NCI-H2107 (cell line): ENCODE measurements around the gene MSMB.

Experiments used
- DNase-seq: peaks from one replicate; lab custom pipeline; 2025; lab: John Stamatoyannopoulos, UW

The MSMB gene

DNA sequence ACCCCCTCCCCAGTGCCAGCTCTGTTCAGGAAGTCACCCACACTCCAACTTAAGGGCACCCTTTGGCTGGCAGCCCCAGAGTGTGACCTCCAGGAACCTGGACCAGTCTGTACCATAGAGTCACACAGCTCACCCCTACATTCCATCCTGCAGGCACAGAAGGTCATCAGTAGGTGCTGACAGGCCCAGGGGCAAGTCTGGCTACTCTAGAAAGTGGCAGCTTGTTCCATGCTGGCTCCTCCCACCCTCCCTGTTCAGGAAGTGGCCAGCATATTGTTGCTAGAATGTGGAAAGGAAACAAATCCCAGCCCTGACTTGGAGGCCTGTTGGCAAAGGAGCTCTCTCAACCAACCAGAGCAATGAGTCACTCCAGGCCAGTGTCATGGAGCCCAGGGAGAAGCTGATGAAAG lies 12.5 kb downstream of the MSMB start:
- no peak for DNase-seq

DNA sequence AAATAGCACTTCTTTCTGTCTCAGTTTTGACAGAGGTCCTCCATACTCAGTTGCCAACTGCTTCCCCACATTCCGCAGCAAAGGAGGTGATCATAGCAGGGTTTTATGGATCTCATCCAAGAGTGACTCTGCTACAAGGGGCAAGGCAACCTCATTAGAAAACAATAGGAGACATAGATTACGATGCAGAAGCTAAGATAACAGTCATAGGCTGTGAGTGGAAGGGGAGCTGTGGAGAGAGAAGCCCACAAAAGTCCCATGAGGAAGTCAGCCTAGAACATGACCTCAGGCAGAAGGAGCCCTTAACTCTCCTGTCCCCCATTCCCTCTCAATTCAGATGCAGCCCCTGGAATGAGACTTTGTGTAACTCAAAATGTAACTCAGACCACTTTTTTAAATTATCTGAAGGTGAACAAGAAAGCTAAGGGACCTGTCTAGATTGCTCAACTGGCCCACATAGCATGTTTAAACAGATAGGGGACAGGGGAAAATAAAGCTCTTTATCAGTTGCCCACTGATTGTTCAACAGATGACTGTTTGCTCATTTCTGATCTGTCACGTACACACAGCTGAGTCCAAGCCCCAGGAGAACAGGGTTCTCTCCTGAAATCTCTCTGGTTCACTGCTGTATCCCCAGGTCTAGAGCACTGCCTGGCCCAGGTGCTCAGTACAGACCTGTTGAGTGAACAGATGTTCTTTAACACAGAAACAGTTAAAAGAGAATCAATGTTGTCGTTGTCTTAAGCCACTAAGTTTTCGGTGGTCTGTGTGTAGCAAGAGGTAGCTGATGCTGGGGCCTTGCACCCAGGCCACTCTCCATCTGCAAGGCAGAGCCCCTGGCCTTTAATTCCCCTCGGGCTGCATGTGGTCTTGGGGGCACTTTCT lies 14.2 kb downstream of the MSMB start:
- DNase-seq, result no peak

DNA sequence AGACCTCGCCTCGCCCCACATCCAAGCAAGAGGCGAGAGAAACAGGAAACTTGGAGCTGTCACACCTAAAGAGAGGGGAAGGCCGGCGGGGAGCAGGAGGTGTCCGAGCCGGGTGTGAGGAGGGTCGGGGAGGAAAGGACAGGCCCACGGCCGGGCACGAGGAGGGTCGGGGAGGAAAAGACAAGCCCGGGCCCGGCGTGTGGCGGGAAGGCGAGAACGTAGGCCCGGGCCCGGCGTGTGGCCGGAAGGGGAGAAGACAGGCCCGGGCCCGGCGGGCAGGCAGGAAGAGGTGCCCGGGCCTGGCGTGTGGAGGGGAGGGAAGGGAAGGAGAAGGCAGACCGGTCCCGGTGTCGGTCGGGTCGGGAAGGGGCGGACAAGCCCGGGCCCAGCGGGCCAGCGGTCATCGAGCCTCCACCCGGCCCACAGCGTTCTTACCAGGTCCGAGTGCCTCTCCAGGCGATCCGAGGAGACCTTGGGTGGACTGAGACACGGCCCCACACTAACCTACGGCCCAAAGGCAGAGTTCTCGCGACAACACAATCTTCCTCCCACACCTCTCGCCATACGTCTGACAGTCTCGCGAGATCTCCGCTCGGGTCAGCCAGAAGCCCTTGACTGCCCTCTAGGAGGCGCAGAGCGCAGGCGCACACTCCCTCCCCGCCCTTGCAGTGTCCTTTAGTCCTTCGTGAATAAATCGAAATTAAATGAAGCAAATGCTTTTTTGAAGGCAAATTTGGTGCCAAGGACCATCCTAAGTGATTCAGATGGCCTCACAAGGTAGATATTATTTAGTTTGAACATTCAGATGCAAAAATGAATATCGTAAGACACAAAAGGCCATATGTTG lies 15.8 kb downstream of the MSMB start, which contains the start of gene NCOA4:
Gene NCOA4 (minus strand): TSS at position 533 of the 847 bp plus-strand sequence. CDS start 13,943 bp downstream, outside the sequence.
- DNase-seq, result peak; percentile 61

GRCh38 chr10:46029461-46030030 lies 16.5 kb downstream of the MSMB start:
- no peak for DNase-seq

GRCh38 chr10:46028584-46029460 lies 17.2 kb downstream of the MSMB start:
- no peak for DNase-seq

DNA sequence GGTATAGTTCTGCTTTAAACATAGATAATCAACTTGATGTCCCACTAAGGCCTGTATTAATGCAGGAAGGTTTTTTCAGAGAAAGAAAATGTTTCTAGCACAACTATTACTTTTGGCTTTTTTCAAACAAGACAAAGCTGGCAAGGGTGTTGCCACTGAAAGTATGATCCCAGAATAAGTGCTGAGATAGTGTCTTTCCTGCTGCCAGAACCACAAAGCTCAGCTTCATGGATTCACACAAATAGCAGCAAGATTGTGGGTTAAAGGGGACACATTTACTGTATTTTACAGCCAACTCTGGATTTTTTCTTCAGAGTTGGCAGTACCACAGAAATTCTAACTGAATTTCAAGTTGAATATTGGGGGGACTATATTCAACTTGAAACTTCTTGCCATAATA lies 20.0 kb downstream of the MSMB start:
- no peak for DNase-seq

DNA sequence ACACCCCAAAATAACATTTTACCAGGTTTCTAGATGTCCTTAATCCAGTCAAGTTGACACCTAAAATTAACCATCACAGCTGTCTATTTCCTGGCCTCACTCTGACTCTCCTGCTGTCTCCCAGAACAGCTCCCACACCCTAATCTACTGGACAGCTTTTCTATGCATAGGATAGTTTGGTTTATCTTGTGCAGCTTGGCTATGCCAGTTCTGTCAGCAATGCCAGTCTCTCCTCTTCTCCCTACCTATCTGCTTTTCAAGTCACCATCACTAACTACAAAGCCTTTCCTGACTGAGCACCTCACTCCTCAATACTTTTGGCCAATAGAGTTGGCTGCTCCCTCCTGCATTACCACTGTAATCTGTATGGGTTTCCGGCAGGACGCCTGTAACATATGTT lies 20.7 kb downstream of the MSMB start:
- DNase-seq, result no peak

DNA sequence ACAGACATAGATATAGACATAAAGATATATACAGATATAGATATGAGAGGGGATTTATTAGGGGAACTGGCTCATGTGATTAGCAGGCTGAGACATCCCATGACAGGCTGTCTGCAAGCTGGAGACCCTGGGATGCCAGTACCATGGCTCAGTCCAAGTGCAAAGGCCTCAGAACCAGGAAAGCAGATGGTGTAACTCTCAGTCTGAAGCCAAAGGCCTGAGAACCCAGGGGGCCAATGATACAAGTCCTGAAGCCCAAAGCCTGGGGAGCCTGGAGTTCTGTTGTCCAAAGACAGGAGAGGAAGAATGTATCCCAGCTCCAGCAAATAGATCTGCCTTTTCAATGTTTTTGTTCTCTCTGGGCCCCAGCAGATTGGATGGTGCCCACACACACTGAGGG lies 21.1 kb downstream of the MSMB start:
- DNase-seq, result no peak

DNA sequence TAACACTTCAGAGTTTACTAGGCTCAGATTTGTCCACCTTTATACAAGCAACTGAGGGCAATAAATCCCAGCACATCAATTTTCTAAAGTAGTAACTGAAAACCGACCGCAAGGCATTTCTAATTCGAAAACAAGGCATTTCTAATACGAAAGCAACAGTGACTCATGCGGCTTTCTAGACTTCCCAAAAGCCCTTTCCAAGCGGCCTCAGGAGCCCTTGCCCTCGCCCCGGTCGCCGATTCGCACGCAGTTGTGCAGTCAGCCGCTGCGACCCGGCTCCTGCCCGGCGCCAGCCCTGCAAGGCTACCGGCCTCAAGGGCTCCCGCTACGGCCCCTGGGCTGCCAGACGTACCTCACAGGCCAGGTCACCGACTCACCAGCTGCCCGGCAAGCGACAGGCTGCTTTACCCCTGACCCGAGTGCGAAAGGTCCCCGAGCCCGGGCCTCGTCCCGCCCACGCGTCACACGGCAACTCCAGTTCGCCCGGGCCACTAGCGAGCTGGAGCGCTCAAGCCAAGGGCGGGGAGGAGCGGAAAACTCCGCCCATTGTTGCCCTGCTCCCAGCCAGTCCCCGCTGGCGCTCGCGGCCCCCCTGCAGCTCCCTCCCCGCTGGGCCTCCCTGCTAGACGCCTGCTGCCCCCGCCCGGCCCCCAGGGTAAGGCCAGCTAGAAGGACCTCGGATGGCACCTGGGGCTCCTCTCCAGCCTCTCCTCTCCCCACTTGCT lies 22.9 kb downstream of the MSMB start:
- DNase-seq, result peak; percentile 17

GRCh38 chr10:46020344-46020657 lies 25.8 kb downstream of the MSMB start:
- DNase-seq, result no peak

DNA sequence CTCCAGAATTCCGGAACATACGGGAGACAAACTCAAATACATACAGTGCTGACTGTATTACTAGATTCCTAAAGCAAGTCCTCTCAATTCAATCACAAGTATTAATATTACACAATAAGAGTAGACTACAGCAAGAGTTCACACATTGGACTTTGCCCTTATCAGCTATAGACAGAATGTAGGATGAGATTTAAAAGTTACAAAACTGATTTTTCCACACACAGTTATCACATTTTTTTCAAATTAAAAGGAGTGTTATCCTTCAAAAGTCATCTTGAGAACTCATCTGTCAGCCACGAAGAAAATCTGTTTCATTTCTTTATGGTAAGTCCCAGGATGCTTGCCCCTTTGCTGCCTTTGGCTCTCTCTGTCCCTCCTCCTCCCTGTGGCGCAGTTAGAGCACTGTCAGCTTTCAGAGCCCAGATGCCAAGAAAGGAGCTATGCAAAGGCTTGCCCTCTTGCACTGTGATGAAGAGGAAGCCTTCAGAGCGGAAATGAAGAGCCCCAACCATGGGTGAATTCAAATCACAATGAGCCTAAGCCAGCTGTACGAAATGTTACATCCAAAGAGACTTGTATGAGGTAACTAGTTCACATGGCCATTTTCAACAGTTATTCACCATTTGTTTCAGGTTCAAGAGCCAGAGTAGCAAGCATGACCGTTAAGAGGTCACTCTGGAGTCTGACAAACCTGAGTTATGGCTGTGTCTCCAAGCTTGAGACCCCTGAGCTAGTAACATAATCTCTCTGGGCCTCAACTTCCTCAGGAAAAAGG lies 26.3 kb downstream of the MSMB start:
- no peak for DNase-seq

DNA sequence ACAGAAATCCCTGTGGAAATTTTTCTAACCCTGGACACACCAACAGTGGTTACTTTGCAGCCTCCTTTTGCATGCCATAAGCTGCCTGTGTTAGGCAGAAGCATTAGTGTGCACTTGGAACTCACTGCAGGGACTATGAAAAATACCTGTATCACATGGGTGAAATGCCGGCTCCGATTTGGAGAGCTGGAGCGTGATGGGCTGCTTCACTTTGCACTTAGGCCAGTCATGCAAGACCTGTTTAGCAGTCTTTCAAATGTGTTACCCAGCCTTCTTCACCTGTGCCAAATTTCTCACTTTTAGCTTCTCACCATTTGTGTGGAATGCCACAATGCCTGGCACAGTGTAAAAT lies 26.9 kb downstream of the MSMB start:
- no peak for DNase-seq

- DNase-seq, result no peak
Measured at GRCh38 chr10:46018453-46019176, 27.5 kb downstream of the MSMB start.

DNA sequence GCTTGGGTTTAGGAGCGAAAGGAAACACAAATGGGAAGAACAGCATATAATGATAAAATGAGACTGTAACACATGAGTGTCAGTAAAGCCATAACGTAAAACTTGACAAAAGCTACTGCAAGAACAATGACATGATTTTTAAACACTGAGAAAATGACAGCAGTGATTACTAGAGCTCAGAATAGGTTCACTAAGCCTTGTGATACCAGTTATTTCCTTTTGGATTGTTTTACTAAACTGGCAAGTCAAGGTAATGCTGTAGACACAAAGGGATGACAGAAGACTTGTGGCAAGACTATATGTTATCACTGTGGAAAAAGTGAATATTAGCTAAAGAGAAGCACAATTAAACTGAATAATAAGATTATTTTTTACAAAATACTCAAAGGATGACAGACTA lies 28.3 kb downstream of the MSMB start:
- no peak for DNase-seq

DNA sequence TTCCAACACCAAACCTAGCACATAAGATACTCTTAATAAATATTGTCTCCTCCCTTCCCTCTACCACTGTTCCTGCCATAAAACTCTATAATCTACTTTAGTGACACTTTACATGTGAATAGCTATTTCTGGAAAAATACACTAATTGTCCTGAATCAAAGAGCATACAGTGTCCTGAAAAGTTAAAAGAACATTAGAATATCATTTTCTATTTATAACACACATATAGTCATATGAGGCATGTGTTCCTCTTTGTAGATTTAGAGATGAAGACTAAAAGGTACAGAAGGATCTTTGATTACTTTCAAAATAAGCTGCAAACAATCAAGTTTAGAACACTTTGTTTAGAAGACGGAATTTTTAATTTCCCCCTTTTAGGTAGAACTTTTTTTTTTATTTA lies 29.3 kb downstream of the MSMB start:
- no peak for DNase-seq

DNA sequence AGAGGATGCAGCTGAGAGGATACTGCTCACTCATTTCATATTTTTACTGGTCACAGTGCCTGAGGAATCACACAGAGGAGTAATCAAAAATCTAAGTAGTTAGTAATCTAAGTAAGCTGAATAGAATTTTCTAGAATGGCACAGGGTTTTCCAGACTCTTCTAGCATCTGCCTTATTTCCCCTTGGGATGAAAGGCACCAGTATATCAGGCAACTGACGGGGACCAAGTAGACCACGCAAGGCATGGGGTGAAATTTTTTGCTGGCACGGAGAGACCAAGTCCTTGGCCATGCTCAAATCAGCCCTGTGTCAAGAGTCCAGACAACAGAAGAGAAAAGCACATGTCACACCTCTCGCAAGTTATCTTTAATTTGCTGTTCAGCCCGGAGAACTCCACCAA lies 29.9 kb downstream of the MSMB start:
- no peak for DNase-seq

GRCh38 chr10:46014683-46015405 lies 31.2 kb downstream of the MSMB start:
- no peak for DNase-seq

DNA sequence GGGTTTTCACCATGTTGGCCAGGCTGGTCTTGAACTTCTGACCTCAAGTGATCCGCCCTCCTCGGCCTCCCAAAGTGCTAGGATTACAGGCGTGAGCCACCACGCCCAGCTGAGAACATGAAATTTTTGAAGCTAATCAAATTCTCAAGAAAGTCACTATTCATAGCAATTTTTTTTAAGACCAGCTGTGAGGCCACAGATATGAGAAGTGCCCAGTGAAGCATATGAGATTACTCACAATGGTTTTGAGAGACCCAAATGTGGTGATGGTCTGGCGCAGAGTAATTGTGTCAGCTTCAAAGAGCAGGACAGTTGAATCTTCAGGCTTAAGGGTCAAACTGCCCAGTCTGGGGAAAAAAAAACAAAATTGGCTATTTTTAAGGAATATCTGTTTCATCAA lies 31.9 kb downstream of the MSMB start:
- DNase-seq, result no peak

GRCh38 chr10:46012746-46013145 lies 33.3 kb downstream of the MSMB start:
- no peak for DNase-seq
